GM19099 (cell line): ENCODE data around the gene SELENOP.

ENCODE experiments used
- POLR2A ChIP-seq: IDR thresholded peaks from 3 replicates; pipeline ENCODE4 v1.6.1; 2011; ENCODE audit warnings: low read depth; ENCODE audit not compliant: insufficient read length; ENCODE audit errors: extremely low read depth

The SELENOP gene

GRCh38 chr5:42811591-42812446 lies at the start of gene SELENOP:
TSS of gene SELENOP (minus strand) at chr5:42811892. CDS start at chr5:42808353, 3,539 bp downstream.
- TF ChIP-seq POLR2A = no peak

GRCh38 chr5:42858687-42859086 lies 47.0 kb upstream of the SELENOP start:
- no peak for TF ChIP-seq POLR2A

GRCh38 chr5:42858031-42858643 lies 46.4 kb upstream of the SELENOP start:
- no peak for TF ChIP-seq POLR2A

- no peak for TF ChIP-seq POLR2A
These were observed 44.1 kb upstream of the SELENOP start for GRCh38 chr5:42855811-42856210.

GRCh38 chr5:42855386-42855785 lies 43.7 kb upstream of the SELENOP start:
- TF ChIP-seq POLR2A = no peak

GRCh38 chr5:42854795-42855194 lies 43.1 kb upstream of the SELENOP start:
- no peak for TF ChIP-seq POLR2A

GRCh38 chr5:42852826-42853225 lies 41.1 kb upstream of the SELENOP start:
- TF ChIP-seq POLR2A = no peak

GRCh38 chr5:42851481-42851880 lies 39.8 kb upstream of the SELENOP start:
- no peak for TF ChIP-seq POLR2A

- TF ChIP-seq POLR2A = no peak
These were observed 36.9 kb upstream of the SELENOP start for GRCh38 chr5:42848545-42848944.

GRCh38 chr5:42843675-42844292 lies 32.1 kb upstream of the SELENOP start:
- no peak for TF ChIP-seq POLR2A

- no peak for TF ChIP-seq POLR2A
These were observed 31.4 kb upstream of the SELENOP start for GRCh38 chr5:42842921-42843641.

- no peak for TF ChIP-seq POLR2A
These were observed 29.3 kb upstream of the SELENOP start for GRCh38 chr5:42840842-42841567.

- no peak for TF ChIP-seq POLR2A
These were observed 28.6 kb upstream of the SELENOP start for GRCh38 chr5:42840269-42840668.

GRCh38 chr5:42839196-42839595 lies 27.5 kb upstream of the SELENOP start:
- TF ChIP-seq POLR2A = no peak
